GM18498 (cell line): ENCODE results near the gene PBX4.

Experiments used
- ATAC-seq: cut with Tn5 transposase; IDR thresholded peaks from one replicate; pipeline ENCODE4 v1.9.1; 2021; ENCODE audit warnings: mild to moderate bottlenecking, moderate library complexity; ENCODE audit not compliant: unreplicated experiment

The PBX4 gene

GRCh38 chr19:19527674-19528625 is 90.5 kb downstream of the PBX4 start:
- no peak for ATAC-seq

- ATAC-seq = no peak
Measured at GRCh38 chr19:19527371-19527656, 91.2 kb downstream of the PBX4 start.

- no peak for ATAC-seq
Measured at GRCh38 chr19:19526581-19527370, 91.7 kb downstream of the PBX4 start.

GRCh38 chr19:19525611-19526380 is 92.7 kb downstream of the PBX4 start:
- ATAC-seq = no peak

- ATAC-seq = no peak
Measured at GRCh38 chr19:19524053-19524452, 94.4 kb downstream of the PBX4 start.

- no peak for ATAC-seq
Measured at GRCh38 chr19:19523177-19523576, 95.3 kb downstream of the PBX4 start.

- no peak for ATAC-seq
Measured at GRCh38 chr19:19520989-19521388, 97.5 kb downstream of the PBX4 start.

- ATAC-seq = no peak
Measured at GRCh38 chr19:19517235-19517619, 101.3 kb downstream of the PBX4 start.

GRCh38 chr19:19515642-19516519 is 102.6 kb downstream of the PBX4 start, which contains the start of gene NDUFA13:
Gene NDUFA13, plus strand, starts transcription at chr19:19516225. Its CDS starts 14 bp downstream, at chr19:19516239.
- ATAC-seq = peak; percentile 88

- no peak for ATAC-seq
Measured at GRCh38 chr19:19514881-19515641, 103.4 kb downstream of the PBX4 start, which contains the start of gene TSSK6. Gene TSSK6, minus strand, starts transcription at chr19:19515548. Its CDS starts 121 bp downstream, at chr19:19515427.

GRCh38 chr19:19514215-19514657 is 104.3 kb downstream of the PBX4 start:
- no peak for ATAC-seq

GRCh38 chr19:19513682-19514081 is 104.8 kb downstream of the PBX4 start:
- ATAC-seq = no peak
